C1 segment of cervical spinal cord (tissue), 14 donors: ENCODE results near the gene POU4F2.
"Not testable (repeated sequence)": the region's sequence is repeated elsewhere in the genome, so short reads cannot be mapped to it uniquely, and the experiment has no call there.

Source experiments
- DNase-seq, 14 donors: peaks; one replicate each; lab custom pipeline; 2025; lab: John Stamatoyannopoulos, UW

POU4F2 gene

DNA sequence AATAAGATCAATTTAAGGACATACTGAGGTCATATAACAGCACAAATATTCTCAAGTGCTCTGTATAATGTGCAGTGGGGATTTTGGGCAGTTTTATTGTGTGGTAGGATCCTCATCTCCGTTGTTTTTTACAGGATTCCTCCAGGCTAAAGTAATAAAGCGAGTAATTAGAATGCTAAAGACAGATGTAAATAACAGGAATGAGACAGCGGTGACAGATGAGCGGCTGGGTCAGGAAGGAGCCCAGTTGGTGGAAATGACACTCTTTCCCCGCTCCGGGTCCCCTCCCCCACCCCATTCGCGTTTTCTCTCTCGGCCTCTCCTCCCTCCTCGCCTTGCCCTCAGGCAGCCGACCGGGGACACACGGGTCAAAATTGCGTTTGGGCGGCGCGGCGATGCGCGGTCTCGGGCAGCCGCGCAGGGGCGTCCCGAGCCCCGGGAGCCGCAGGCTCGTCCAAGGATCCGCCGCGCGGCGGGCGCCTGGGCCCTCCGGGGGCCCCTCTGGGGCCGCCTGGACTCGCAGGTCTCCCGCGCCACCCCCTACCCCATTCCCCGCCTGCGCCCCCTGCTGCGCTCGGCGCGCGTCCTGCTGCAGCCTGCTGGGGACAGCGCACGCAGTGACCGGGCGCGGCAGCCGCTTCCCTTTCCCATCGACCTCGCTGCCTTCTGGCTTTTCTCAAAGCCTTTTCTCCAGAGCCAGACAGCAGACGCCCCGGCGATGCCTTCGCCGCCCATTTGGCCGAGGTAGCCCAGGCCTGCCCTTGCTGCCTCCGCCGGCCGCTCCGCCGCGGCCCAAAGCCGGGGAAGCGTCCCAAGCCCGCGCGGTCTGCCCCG lies 16.2 kb downstream of the POU4F2 start:
- DNase-seq = peak in 2 of 14 donors; percentile 14 to 15

DNA sequence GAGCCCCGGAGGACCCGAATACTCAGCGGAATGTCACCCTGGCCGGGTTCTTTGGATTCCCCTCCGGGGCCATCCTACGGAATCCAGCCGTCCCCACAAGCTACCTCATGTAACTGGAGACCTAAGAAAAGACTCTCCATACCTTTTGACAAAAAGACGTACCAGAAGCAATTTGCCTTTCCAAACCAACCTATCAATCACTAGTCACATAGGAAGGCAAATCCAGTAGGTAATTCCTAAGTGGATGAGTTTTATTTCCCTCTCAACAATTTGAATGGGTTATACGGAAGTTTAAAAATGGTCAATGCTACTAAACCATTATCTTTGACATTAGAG lies 16.8 kb downstream of the POU4F2 start:
- no peak for DNase-seq

DNA sequence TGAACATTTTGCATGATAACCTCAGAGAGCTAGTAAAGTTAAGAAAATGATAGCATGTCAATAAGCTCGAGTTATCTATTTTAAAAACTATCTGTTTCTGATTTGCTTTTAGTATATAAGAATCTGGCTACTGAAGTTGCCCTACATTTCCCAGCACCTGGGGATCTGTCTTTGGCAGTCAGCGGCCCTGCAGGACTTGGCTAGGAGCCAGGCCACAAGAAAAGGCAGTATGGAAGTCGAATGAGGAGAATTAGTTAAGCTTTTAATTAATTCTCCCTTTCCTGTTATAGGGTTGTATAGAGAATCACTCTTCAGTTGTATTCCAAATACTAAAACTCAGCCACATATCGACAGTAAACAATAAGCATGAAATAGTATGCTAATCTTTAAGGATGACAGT lies 22.7 kb downstream of the POU4F2 start:
- DNase-seq = no peak

DNA sequence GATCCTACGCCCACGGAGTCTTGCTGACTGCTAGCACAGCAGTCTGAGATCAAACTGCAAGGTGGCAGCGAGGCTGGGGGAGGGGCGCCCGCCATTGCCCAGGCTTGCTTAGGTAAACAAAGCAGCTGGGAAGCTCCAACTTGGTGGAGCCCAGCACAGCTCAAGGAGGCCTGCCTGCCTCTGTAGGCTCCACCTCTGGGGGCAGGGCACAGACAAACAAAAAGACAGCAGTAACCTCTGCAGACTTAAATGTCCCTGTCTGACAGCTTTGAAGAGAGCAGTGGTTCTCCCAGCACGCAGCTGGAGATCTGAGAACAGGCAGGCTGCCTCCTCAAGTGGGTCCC lies 25.2 kb downstream of the POU4F2 start:
- not testable (repeated sequence) for DNase-seq

DNA sequence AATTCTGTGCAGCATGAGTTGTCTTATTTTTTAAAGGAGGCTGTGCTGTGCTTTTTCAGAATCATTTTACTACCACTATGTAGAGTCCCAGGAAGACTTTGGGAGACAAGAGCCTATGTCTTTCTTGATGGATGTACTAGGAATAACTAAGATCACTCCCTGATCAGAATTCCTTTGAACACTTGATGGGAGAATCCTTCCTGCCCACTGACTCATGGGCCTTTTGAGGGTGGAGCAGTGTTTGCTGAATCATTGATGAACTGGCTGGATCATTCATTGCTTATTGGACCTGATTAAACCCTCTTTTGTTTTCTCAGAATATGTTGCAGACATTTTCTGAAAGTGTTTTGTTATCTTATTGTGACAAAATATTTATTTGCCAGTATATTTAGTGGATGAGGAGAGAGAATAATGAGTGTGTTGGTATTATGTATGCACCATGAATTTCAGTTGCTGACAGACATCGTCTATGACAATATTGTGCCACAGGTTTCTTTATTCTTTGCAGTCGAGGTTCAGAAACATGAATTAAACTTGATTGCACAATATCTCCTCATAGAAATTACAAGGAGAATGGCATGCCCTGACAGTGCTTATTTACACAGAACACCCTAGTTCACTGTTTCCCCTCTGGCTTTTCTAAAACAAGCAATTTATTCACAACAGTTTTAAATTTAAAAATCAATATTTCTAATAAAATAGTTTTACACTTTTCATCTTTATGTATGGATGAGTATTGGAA lies 36.3 kb downstream of the POU4F2 start:
- no peak for DNase-seq
